Endothelial cell of umbilical vein (primary cell): ENCODE data around the gene TMEM217. TPM values are rescaled to one million over a fixed set of nuclear protein-coding genes. Genes with fewer than 3 reads are reported as not detected.

Experiments used
- BruUV-seq: library from RNA; stranded (reverse); fragments of 400-500 nt; replicated peaks from 2 replicates; lab custom pipeline; 2021; lab: Mats Ljungman, UMichigan
- CTCF ChIA-PET: fragments of 300-600, 350-600 bp; sonication (Branson Sonifier 250); formaldehyde crosslinking; loops from one replicate; lab custom pipeline; 2021; ENCODE audit warnings: antibody characterized with exemption, inconsistent platforms; lab: Charles Lee
- POLR2A ChIA-PET: fragments of 300-600, 350-600 bp; sonication (Branson Sonifier 250); formaldehyde crosslinking; loops from one replicate; lab custom pipeline; 2021; ENCODE audit warnings: antibody characterized with exemption, inconsistent platforms; lab: Charles Lee
- DNase-seq: peaks from one replicate; pipeline ENCODE4 v3.0.0-alpha.2; 2011; ENCODE audit warnings: low read depth, low spot score
- FAIRE-seq: peaks from 2 replicates; lab custom pipeline; 2011; peaks lifted over from hg19 to GRCh38; lab: Jason Lieb, UNC
- H2AFZ ChIP-seq: 2 replicates; pipeline ENCODE4 v1.6.0; 2012; ENCODE audit warnings: low read depth, low read length, control low read depth, inconsistent platforms
- H3K27ac ChIP-seq: 2 replicates; pipeline ENCODE4 v1.5.1; 2011; ENCODE audit warnings: low read depth, mild to moderate bottlenecking, control low read depth, low read length, moderate library complexity; ENCODE audit not compliant: insufficient read depth
- H3K27me3 ChIP-seq, 2 experiments: 2 replicates each; pipeline versions ENCODE4 v1.6.0 to v1.6.1; 2011; ENCODE audit warnings: low read length in 2 of 2, mixed read lengths in 1 of 2; ENCODE audit not compliant: control insufficient read depth in 2 of 2, insufficient read depth in 2 of 2
- H3K36me3 ChIP-seq, 2 experiments: 2 replicates in 1 of 2; 3 replicates in 1 of 2; pipeline ENCODE4 v1.5.1; 2011; ENCODE audit warnings: low read length in 2 of 2, mild to moderate bottlenecking in 1 of 2, moderate library complexity in 1 of 2; ENCODE audit not compliant: control insufficient read depth in 2 of 2, insufficient read depth in 2 of 2; ENCODE audit errors: extremely low read depth in 1 of 2
- H3K4me1 ChIP-seq: 3 replicates; pipeline ENCODE4 v1.5.1; 2011; ENCODE audit warnings: mild to moderate bottlenecking, low read length; ENCODE audit not compliant: control insufficient read depth, insufficient read depth; ENCODE audit errors: extremely low read depth
- H3K4me2 ChIP-seq: 2 replicates; pipeline ENCODE4 v1.6.1; 2011; ENCODE audit warnings: low read length, control low read depth, mixed read lengths; ENCODE audit not compliant: insufficient read depth
- H3K4me3 ChIP-seq, 3 experiments: fragments of 200-600 bp in 1 of 3; sonication (generic), shearing (Covaris generic) in 1 of 3; replicated peaks in 1 of 3; 2 replicates each; pipeline ENCODE4 v1.5.1; 2011 to 2016; ENCODE audit warnings: control low read depth in 3 of 3, low read length in 3 of 3, mild to moderate bottlenecking in 2 of 3, inconsistent platforms in 1 of 3, low read depth in 1 of 3, moderate library complexity in 1 of 3; ENCODE audit not compliant: insufficient read depth in 1 of 3
- H3K79me2 ChIP-seq: 2 replicates; pipeline ENCODE4 v1.6.0; 2012; ENCODE audit warnings: low read length, inconsistent platforms; ENCODE audit not compliant: control insufficient read depth, insufficient read depth
- H3K9ac ChIP-seq: replicated peaks from 2 replicates; pipeline ENCODE3; 2011; ENCODE audit warnings: low read length, control low read depth; ENCODE audit not compliant: insufficient read depth; ENCODE audit errors: extremely low read depth
- H3K9me1 ChIP-seq: replicated peaks from 3 replicates; pipeline ENCODE4 v1.6.0; 2011; ENCODE audit warnings: mild to moderate bottlenecking, low read length; ENCODE audit not compliant: control insufficient read depth, insufficient read depth; ENCODE audit errors: extremely low read depth
- H3K9me3 ChIP-seq: replicated peaks from 2 replicates; pipeline ENCODE4 v1.5.1; 2012; ENCODE audit warnings: low read length, inconsistent platforms; ENCODE audit not compliant: control insufficient read depth, insufficient read depth
- H4K20me1 ChIP-seq: replicated peaks from 2 replicates; pipeline ENCODE3; 2011; ENCODE audit warnings: mild to moderate bottlenecking, low read length; ENCODE audit not compliant: control insufficient read depth, insufficient read depth; ENCODE audit errors: extremely low read depth
- FOS ChIP-seq: IDR thresholded peaks from 2 replicates; pipeline ENCODE4 v1.6.1; 2011; ENCODE audit warnings: mild to moderate bottlenecking, low read length, moderate library complexity, borderline replicate concordance; ENCODE audit not compliant: insufficient read depth
- GATA2 ChIP-seq: IDR thresholded peaks from 2 replicates; pipeline ENCODE4 v1.7.0; 2011; ENCODE audit warnings: low read depth, mild to moderate bottlenecking, moderate library complexity, mixed read lengths, low read length; ENCODE audit not compliant: insufficient read length, insufficient read depth
- JUN ChIP-seq: IDR thresholded peaks from 2 replicates; pipeline ENCODE4 v1.6.1; 2011; ENCODE audit warnings: borderline replicate concordance, low read depth; ENCODE audit not compliant: insufficient read length, insufficient read depth
- POLR2A ChIP-seq: IDR thresholded peaks from 2 replicates; pipeline ENCODE4 v1.6.1; 2012; ENCODE audit warnings: low read depth, mild to moderate bottlenecking, control low read depth, low read length
- dilution Hi-C: fragments of 300-500 bp; cut with MboI; formaldehyde crosslinking; loops from one replicate; pipeline ENCODE4 v1.15.0; 2019; ENCODE audit warnings: low sequenced_read_pairs; ENCODE audit not compliant: extremely low pct_ligation_motif_present
- intact Hi-C: fragments of 100-400 bp; cut with micrococcal nuclease; formaldehyde crosslinking; loops from one replicate; pipeline ENCODE4 v1.10.0; 2022
- polyA plus RNA-seq, 4 experiments: library from polyadenylated mRNA; depleted of rRNA in 3 of 4; stranded (reverse) in 3 of 4; unstranded in 1 of 4; fragments of >200 nt; gene quantifications; 2 replicates each; pipeline versions ENCODE4 v1.2.1 to v1.2.3, GENCODE V29; 2011 to 2012; ENCODE audit warnings: missing spikeins in 1 of 4
- total RNA-seq: library from RNA; stranded (reverse); gene quantifications from 2 replicates; pipeline ENCODE4 v1.2.3, GENCODE V29; 2021
- TF ChIP-seq, protein P1 (sequence below), 2 donors: IDR thresholded peaks; 1 replicate in 1 of 2; 2 replicates in 1 of 2; pipeline ENCODE4 v1.5.1; 2011; ENCODE audit warnings: low read length in 2 of 2, mild to moderate bottlenecking in 2 of 2, moderate library complexity in 2 of 2, control low read depth in 1 of 2, inconsistent platforms in 1 of 2, low read depth in 1 of 2; ENCODE audit not compliant: insufficient read depth in 1 of 2; ENCODE audit errors: extremely low read depth in 1 of 2

Gene TMEM217
- total and polyA plus RNA-seq, 2 donors (not counting 3 experiments of a cell fraction or from before 2014, with no cell fraction given) = 6.8 to 15.8 TPM

DNA sequence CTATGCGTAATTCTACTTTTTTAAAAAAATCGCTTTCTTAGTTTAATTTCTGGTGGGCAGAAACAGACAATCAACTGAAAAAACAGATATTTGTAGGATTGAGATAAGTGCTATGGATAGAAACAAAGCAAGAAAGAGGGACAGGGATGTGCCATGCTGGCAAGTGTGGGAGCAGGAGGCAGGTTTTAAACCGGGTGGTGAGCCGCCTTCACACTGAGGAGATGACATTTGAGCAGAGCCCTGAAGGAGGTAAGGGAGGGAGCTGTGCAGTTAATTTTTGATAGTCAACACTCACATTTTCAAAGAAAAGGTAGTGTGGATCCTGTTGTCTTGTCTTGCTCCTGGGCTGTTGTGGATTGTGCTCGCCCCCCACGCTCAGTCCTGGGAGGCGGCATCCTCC is 46.8 kb upstream of the TMEM217 start:
- Histone ChIP-seq H3K79me2 (no peaks in the 10 kb centered on the region), H2AFZ (no peak overlapping the region), H3K9me3 (no peaks in the 10 kb centered on the region), H4K20me1 (no peaks in the 10 kb centered on the region), H3K27me3 (no peaks in the 10 kb centered on the region), H3K4me1 (peaks cover 8% of the 10 kb centered on the region), H3K27ac (no peak overlapping the region), H3K9me1 (no peaks in the 10 kb centered on the region), H3K36me3 (peaks cover 5 to 17% of the 10 kb centered on the region in 2 experiments), H3K4me2 (no peak overlapping the region), H3K9ac (no peak overlapping the region), H3K4me3 (no peak overlapping the region)
- intact Hi-C loops (no loop called here), dilution Hi-C loops (no loop called here)
- FAIRE-seq = no peak
- BruUV-seq = no TSS peak
- ChIA-PET POLR2A (no interaction called here), CTCF (interaction anchor here (1.5 to 1.9 kb wide), 2 partner anchors 10 kb away, joined by 8 to 11 read pairs; no protein-coding TSS in a partner anchor)
- no peak for TF ChIP-seq JUN
- no peak for TF ChIP-seq FOS
- TF ChIP-seq POLR2A = no peak
- DNase-seq = no peak

- no peaks in the 10 kb centered on the region for H4K20me1 ChIP-seq
- no peak overlapping the region for H2AFZ ChIP-seq
- ChIA-PET POLR2A (no interaction called here), CTCF (interaction anchor here (0.6 to 1.5 kb wide), 12 partner anchors 9 to 46 kb away, joined by 3 to 8 read pairs (median 4); partner anchors contain the start of genes TBC1D22B and TMEM217)
- no peak overlapping the region for H3K4me3 ChIP-seq
- H3K27me3 ChIP-seq = no peaks in the 10 kb centered on the region
- DNase-seq (peak; percentile 45), FAIRE-seq (peak; percentile 33)
- no peak overlapping the region for H3K27ac ChIP-seq
- peaks cover 5 to 17% of the 10 kb centered on the region in 2 experiments for H3K36me3 ChIP-seq
- H3K9ac ChIP-seq = no peak overlapping the region
- H3K9me1 ChIP-seq = no peaks in the 10 kb centered on the region
- peaks cover 8% of the 10 kb centered on the region for H3K4me1 ChIP-seq
- intact Hi-C loops (no loop called here), dilution Hi-C loops (no loop called here)
- no peak for TF ChIP-seq GATA2
- TF ChIP-seq, protein P1, sequence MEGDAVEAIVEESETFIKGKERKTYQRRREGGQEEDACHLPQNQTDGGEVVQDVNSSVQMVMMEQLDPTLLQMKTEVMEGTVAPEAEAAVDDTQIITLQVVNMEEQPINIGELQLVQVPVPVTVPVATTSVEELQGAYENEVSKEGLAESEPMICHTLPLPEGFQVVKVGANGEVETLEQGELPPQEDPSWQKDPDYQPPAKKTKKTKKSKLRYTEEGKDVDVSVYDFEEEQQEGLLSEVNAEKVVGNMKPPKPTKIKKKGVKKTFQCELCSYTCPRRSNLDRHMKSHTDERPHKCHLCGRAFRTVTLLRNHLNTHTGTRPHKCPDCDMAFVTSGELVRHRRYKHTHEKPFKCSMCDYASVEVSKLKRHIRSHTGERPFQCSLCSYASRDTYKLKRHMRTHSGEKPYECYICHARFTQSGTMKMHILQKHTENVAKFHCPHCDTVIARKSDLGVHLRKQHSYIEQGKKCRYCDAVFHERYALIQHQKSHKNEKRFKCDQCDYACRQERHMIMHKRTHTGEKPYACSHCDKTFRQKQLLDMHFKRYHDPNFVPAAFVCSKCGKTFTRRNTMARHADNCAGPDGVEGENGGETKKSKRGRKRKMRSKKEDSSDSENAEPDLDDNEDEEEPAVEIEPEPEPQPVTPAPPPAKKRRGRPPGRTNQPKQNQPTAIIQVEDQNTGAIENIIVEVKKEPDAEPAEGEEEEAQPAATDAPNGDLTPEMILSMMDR (IDR thresholded peaks at IDR 0.05; ENCODE audit: extremely low read depth in 1 of 2, insufficient read depth in 1 of 2, low read depth in 1 of 2, low read length in 2 of 2) = peak; percentile 51
- BruUV-seq = no TSS peak
- no peaks in the 10 kb centered on the region for H3K79me2 ChIP-seq
- H3K4me2 ChIP-seq = no peak overlapping the region
- H3K9me3 ChIP-seq = no peaks in the 10 kb centered on the region
These were observed 46.1 kb upstream of the TMEM217 start for GRCh38 chr6:37303891-37304503.
